Fibroblast of lung (primary cell): Measurements from ENCODE around the gene CBY2. TPM values are rescaled to one million over a fixed set of nuclear protein-coding genes. Genes with fewer than 3 reads are reported as not detected.

Source experiments
- DNase-seq, 2 donors: peaks; one replicate each; pipeline versions ENCODE4 v3.0.0 to v3.0.0-alpha.2; 2010; ENCODE audit warnings: low read depth in 2 of 2
- H2AFZ ChIP-seq: 2 replicates; pipeline ENCODE4 v1.5.1; 2012; ENCODE audit warnings: low read length, control low read depth, inconsistent platforms
- H3K27ac ChIP-seq: 2 replicates; pipeline ENCODE4 v1.5.1; 2011; ENCODE audit warnings: low read length, control low read depth; ENCODE audit not compliant: insufficient read depth
- H3K27me3 ChIP-seq: 2 replicates; pipeline ENCODE4 v1.5.1; 2011; ENCODE audit warnings: mild to moderate bottlenecking, low read length; ENCODE audit not compliant: control insufficient read depth, insufficient read depth
- H3K36me3 ChIP-seq: 2 replicates; pipeline ENCODE4 v1.5.1; 2011; ENCODE audit warnings: low read length; ENCODE audit not compliant: control insufficient read depth, insufficient read depth
- H3K4me1 ChIP-seq: 2 replicates; pipeline ENCODE4 v1.5.1; 2011; ENCODE audit warnings: low read length; ENCODE audit not compliant: control insufficient read depth, insufficient read depth; ENCODE audit errors: extremely low read depth
- H3K4me2 ChIP-seq: 2 replicates; pipeline ENCODE4 v1.5.1; 2011; ENCODE audit warnings: low read length, control low read depth; ENCODE audit not compliant: insufficient read depth; ENCODE audit errors: extremely low read depth
- H3K4me3 ChIP-seq, 4 experiments: fragments of 200-600 bp in 1 of 4; sonication (generic) in 1 of 4; replicated peaks in 1 of 4; 2 replicates each; pipeline ENCODE4 v1.5.1; 2011 to 2016; ENCODE audit warnings: low read length in 4 of 4, low read depth in 3 of 4, mild to moderate bottlenecking in 3 of 4, control low read depth in 2 of 4, inconsistent platforms in 1 of 4, mixed read lengths in 1 of 4; ENCODE audit not compliant: insufficient read depth in 1 of 4; ENCODE audit errors: control extremely low read depth in 1 of 4
- H3K79me2 ChIP-seq: 2 replicates; pipeline ENCODE4 v1.5.1; 2012; ENCODE audit warnings: mild to moderate bottlenecking, low read length, inconsistent platforms; ENCODE audit not compliant: control insufficient read depth, insufficient read depth
- H3K9ac ChIP-seq: 2 replicates; pipeline ENCODE4 v1.5.1; 2011; ENCODE audit warnings: mild to moderate bottlenecking, low read length, control low read depth; ENCODE audit not compliant: insufficient read depth
- H3K9me3 ChIP-seq: 2 replicates; pipeline ENCODE4 v1.5.1; 2012; ENCODE audit warnings: low read depth, low read length; ENCODE audit not compliant: control insufficient read depth, insufficient read depth
- H4K20me1 ChIP-seq: 2 replicates; pipeline ENCODE4 v1.5.1; 2011; ENCODE audit warnings: low read length; ENCODE audit not compliant: control insufficient read depth, insufficient read depth; ENCODE audit errors: extremely low read depth
- EZH2 ChIP-seq: IDR thresholded peaks from 2 replicates; pipeline ENCODE4 v1.5.1; 2012; ENCODE audit warnings: low read length, control low read depth, mild to moderate bottlenecking; ENCODE audit errors: missing control alignments
- polyA plus RNA-seq, 2 donors: library from polyadenylated mRNA; depleted of rRNA in 1 of 2; stranded (reverse) in 1 of 2; unstranded in 1 of 2; fragments of >200 nt; gene quantifications; 2 replicates each; pipeline ENCODE4 v1.2.1, GENCODE V29; 2011 to 2012; ENCODE audit warnings: missing spikeins in 1 of 2
- total RNA-seq: library from RNA; depleted of rRNA; stranded (reverse); fragments of >200 nt; gene quantifications from 2 replicates; pipeline ENCODE4 v1.2.1, GENCODE V29; 2014
- TF ChIP-seq, protein P1 (sequence below), 2 donors: IDR thresholded peaks in 1 of 2; conservative IDR thresholded peaks in 1 of 2; 1 replicate in 1 of 2; 2 replicates in 1 of 2; pipeline ENCODE4 v1.5.1; 2011 to 2012; ENCODE audit warnings: low read length in 2 of 2, control low read depth in 1 of 2, inconsistent platforms in 1 of 2, low read depth in 1 of 2, mild to moderate bottlenecking in 1 of 2

The CBY2 gene
- total and polyA plus RNA-seq, 2 donors (not counting 1 experiment from before 2014, with no cell fraction given) = not detected

GRCh38 chr13:45718063-45718462 lies 15.9 kb downstream of the CBY2 start:
- Histone ChIP-seq H3K27ac (no peak overlapping the region), H3K27me3 (no peaks in the 10 kb centered on the region), H3K36me3 (no peaks in the 10 kb centered on the region), H4K20me1 (no peaks in the 10 kb centered on the region), H3K9me3 (no peaks in the 10 kb centered on the region), H3K79me2 (no peaks in the 10 kb centered on the region), H3K9ac (no peak overlapping the region), H3K4me1 (no peaks in the 10 kb centered on the region), H3K4me2 (no peak overlapping the region), H3K4me3 (no peak overlapping the region), H2AFZ (no peak overlapping the region)
- DNase-seq = peak; percentile 15 to 32
- no peak for TF ChIP-seq EZH2
- TF ChIP-seq, protein P1, sequence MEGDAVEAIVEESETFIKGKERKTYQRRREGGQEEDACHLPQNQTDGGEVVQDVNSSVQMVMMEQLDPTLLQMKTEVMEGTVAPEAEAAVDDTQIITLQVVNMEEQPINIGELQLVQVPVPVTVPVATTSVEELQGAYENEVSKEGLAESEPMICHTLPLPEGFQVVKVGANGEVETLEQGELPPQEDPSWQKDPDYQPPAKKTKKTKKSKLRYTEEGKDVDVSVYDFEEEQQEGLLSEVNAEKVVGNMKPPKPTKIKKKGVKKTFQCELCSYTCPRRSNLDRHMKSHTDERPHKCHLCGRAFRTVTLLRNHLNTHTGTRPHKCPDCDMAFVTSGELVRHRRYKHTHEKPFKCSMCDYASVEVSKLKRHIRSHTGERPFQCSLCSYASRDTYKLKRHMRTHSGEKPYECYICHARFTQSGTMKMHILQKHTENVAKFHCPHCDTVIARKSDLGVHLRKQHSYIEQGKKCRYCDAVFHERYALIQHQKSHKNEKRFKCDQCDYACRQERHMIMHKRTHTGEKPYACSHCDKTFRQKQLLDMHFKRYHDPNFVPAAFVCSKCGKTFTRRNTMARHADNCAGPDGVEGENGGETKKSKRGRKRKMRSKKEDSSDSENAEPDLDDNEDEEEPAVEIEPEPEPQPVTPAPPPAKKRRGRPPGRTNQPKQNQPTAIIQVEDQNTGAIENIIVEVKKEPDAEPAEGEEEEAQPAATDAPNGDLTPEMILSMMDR (conservative IDR thresholded peaks at IDR 0.05 in 1 of 2, IDR thresholded peaks at IDR 0.05 in 1 of 2; ENCODE audit: low read depth in 1 of 2, low read length in 2 of 2) = peak; percentile 42 to 60

DNA sequence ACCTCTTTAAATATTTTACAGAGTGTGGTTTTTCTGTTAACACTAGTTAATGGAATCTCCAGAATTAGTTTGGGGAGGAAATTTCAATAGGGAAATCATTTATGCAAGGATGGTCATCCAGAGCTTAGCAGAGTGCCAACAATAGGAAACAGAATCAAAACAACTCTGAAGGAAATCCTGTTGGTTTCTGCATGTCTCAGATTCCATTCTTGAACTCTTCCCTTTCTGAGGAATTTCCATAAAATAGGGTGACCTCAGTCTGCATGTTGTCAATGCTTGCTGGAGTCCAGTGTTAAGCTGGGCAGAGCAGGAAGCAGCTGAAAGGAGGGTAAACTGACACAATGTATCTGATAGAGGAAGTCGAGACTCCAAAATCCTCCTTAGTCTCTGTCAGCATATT lies 16.9 kb downstream of the CBY2 start:
- H3K36me3 ChIP-seq = no peaks in the 10 kb centered on the region
- H3K79me2 ChIP-seq = no peaks in the 10 kb centered on the region
- peak in 1 of 2 donors; percentile 44 for DNase-seq
- no peaks in the 10 kb centered on the region for H4K20me1 ChIP-seq
- H3K4me2 ChIP-seq = no peak overlapping the region
- H2AFZ ChIP-seq = no peak overlapping the region
- H3K4me1 ChIP-seq = no peaks in the 10 kb centered on the region
- no peak for TF ChIP-seq EZH2
- TF ChIP-seq, protein P1 (conservative IDR thresholded peaks at IDR 0.05 in 1 of 2, IDR thresholded peaks at IDR 0.05 in 1 of 2; ENCODE audit: low read depth in 1 of 2, low read length in 2 of 2) = no peak
- H3K4me3 ChIP-seq = no peak overlapping the region
- H3K9me3 ChIP-seq = no peaks in the 10 kb centered on the region
- no peak overlapping the region for H3K9ac ChIP-seq
- no peaks in the 10 kb centered on the region for H3K27me3 ChIP-seq
- H3K27ac ChIP-seq = no peak overlapping the region

DNA sequence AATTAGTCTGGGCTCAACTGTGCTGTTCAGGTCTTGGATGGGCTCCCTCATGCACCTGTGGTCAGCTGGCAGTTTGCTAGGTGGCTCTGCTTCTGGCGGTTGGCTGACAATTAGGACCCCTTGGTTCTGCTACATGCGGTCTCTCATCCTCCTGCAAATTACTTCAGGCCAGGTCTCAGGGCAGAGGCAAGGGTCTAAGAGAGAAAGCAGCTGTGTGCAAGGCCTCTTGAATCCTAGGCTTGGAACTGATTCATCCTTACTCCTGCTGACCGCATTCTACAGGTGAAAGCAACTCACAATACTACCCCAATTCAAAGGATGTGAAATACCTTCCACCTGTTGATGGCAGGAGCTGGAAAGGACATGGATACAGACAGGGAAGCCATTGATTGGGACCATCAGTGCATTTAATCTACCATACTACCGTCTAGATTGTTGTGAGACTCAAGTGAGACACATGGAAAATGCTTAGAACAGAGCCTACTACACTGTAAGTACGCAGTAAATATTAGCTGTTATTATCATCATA lies 19.1 kb downstream of the CBY2 start:
- TF ChIP-seq, protein P1 (conservative IDR thresholded peaks at IDR 0.05 in 1 of 2, IDR thresholded peaks at IDR 0.05 in 1 of 2; ENCODE audit: low read depth in 1 of 2, low read length in 2 of 2) = no peak
- TF ChIP-seq EZH2 = no peak
- no peak overlapping the region for H3K4me2 ChIP-seq

More for the DNA sequence above, 19.1 kb downstream of the CBY2 start:
- no peaks in the 10 kb centered on the region for H3K9me3 ChIP-seq
- no peak for DNase-seq
- H3K27ac ChIP-seq = no peak overlapping the region
- no peak overlapping the region for H3K9ac ChIP-seq
- H4K20me1 ChIP-seq = no peaks in the 10 kb centered on the region
- no peaks in the 10 kb centered on the region for H3K79me2 ChIP-seq
- no peaks in the 10 kb centered on the region for H3K36me3 ChIP-seq
- no peaks in the 10 kb centered on the region for H3K4me1 ChIP-seq
- H3K4me3 ChIP-seq = no peak overlapping the region
- peaks cover 2% of the 10 kb centered on the region for H3K27me3 ChIP-seq
- no peak overlapping the region for H2AFZ ChIP-seq
